Osteocyte (in vitro differentiated cells): Measurements from ENCODE around the gene PIP4K2C. TPM values are rescaled to one million over a fixed set of nuclear protein-coding genes. Genes with fewer than 3 reads are reported as not detected.

Experiments
- DNase-seq: peaks from one replicate; pipeline ENCODE4 v3.0.0; 2021; ENCODE audit warnings: mixed read lengths; ENCODE audit not compliant: unreplicated experiment; ENCODE audit errors: extremely low spot score
- H3K27ac Mint-ChIP-seq: one replicate; pipeline ENCODE4 v1.8.0; 2021; ENCODE audit warnings: mild to moderate bottlenecking, mixed read lengths; ENCODE audit not compliant: unreplicated experiment
- H3K27me3 Mint-ChIP-seq: one replicate; pipeline ENCODE4 v1.8.0; 2021; ENCODE audit warnings: mixed read lengths; ENCODE audit not compliant: unreplicated experiment
- H3K36me3 Mint-ChIP-seq: one replicate; pipeline ENCODE4 v1.8.0; 2021; ENCODE audit warnings: mixed read lengths; ENCODE audit not compliant: unreplicated experiment
- H3K4me1 Mint-ChIP-seq: one replicate; pipeline ENCODE4 v1.8.0; 2021; ENCODE audit warnings: mixed read lengths; ENCODE audit not compliant: unreplicated experiment
- H3K4me3 Mint-ChIP-seq: one replicate; pipeline ENCODE4 v1.8.0; 2021; ENCODE audit warnings: mild to moderate bottlenecking, moderate library complexity, mixed read lengths; ENCODE audit not compliant: unreplicated experiment
- H3K9me3 Mint-ChIP-seq: one replicate; pipeline ENCODE4 v1.8.0; 2021; ENCODE audit warnings: mixed read lengths; ENCODE audit not compliant: unreplicated experiment
- CTCF ChIP-seq: fragments of 200-600 bp; sonication (generic); IDR thresholded peaks from 2 replicates; pipeline ENCODE4 v1.5.0; 2021; ENCODE audit warnings: antibody characterized with exemption, mild to moderate bottlenecking, moderate library complexity
- total RNA-seq: library from RNA; stranded (reverse); gene quantifications from 2 replicates; pipeline ENCODE4 v1.2.1, GENCODE V29; 2021

The PIP4K2C gene
- total RNA-seq, 1 donor from 2014 or later = 30.4 TPM

- Mint-ChIP-seq H3K27me3 (peaks cover 59% of the 10 kb centered on the region), H3K36me3 (peaks cover 3% of the 10 kb centered on the region), H3K27ac (no peak overlapping the region), H3K9me3 (no peaks in the 10 kb centered on the region), H3K4me1 (peaks cover 19% of the 10 kb centered on the region), H3K4me3 (no peak overlapping the region)
- no peak for TF ChIP-seq CTCF
- DNase-seq = no peak
Measured at GRCh38 chr12:57552306-57552651, 38.7 kb upstream of the PIP4K2C start.

GRCh38 chr12:57552835-57553313 lies 38.1 kb upstream of the PIP4K2C start:
- no peak for DNase-seq
- no peak overlapping the region for H3K27ac Mint-ChIP-seq
- no peaks in the 10 kb centered on the region for H3K9me3 Mint-ChIP-seq
- peaks cover 57% of the 10 kb centered on the region for H3K27me3 Mint-ChIP-seq
- TF ChIP-seq CTCF = no peak
- no peak overlapping the region for H3K4me3 Mint-ChIP-seq
- H3K4me1 Mint-ChIP-seq = peaks cover 14% of the 10 kb centered on the region
- H3K36me3 Mint-ChIP-seq = peaks cover 3% of the 10 kb centered on the region

GRCh38 chr12:57553343-57554202 lies 37.4 kb upstream of the PIP4K2C start:
- H3K9me3 Mint-ChIP-seq = no peaks in the 10 kb centered on the region
- H3K27me3 Mint-ChIP-seq = peaks cover 51% of the 10 kb centered on the region
- peaks cover 14% of the 10 kb centered on the region for H3K4me1 Mint-ChIP-seq
- DNase-seq = no peak
- H3K4me3 Mint-ChIP-seq = no peak overlapping the region
- H3K27ac Mint-ChIP-seq = no peak overlapping the region
- H3K36me3 Mint-ChIP-seq = peaks cover 3% of the 10 kb centered on the region
- TF ChIP-seq CTCF = no peak

- Mint-ChIP-seq H3K4me3 (no peak overlapping the region), H3K27me3 (peaks cover 42% of the 10 kb centered on the region), H3K9me3 (no peaks in the 10 kb centered on the region), H3K4me1 (peaks cover 10% of the 10 kb centered on the region), H3K27ac (no peak overlapping the region), H3K36me3 (peaks cover 3% of the 10 kb centered on the region)
- TF ChIP-seq CTCF = no peak
- DNase-seq = no peak
Measured at GRCh38 chr12:57554453-57554852, 36.5 kb upstream of the PIP4K2C start.

- Mint-ChIP-seq H3K27me3 (peaks cover 41% of the 10 kb centered on the region), H3K4me1 (peaks cover 9% of the 10 kb centered on the region), H3K9me3 (no peaks in the 10 kb centered on the region), H3K4me3 (no peak overlapping the region), H3K36me3 (peaks cover 3% of the 10 kb centered on the region), H3K27ac (no peak overlapping the region)
- DNase-seq = no peak
- no peak for TF ChIP-seq CTCF
Measured at GRCh38 chr12:57554897-57555296, 36.1 kb upstream of the PIP4K2C start.
